Keratinocyte (primary cell): Measurements from ENCODE around the gene LDB2.

Experiments used
- EZH2 ChIP-seq: IDR thresholded peaks from one replicate; pipeline ENCODE4 v1.6.1; 2012; ENCODE audit warnings: inconsistent platforms, mild to moderate bottlenecking, low read length, moderate library complexity
- TF ChIP-seq, protein P1 (sequence below), 3 experiments: IDR thresholded peaks in 1 of 3; conservative IDR thresholded peaks in 1 of 3; optimal IDR thresholded peaks in 1 of 3; 2 replicates in 2 of 3; 3 replicates in 1 of 3; pipeline versions ENCODE3 to v1.5.1; 2011; ENCODE audit warnings: low read length in 3 of 3, mild to moderate bottlenecking in 3 of 3, moderate library complexity in 2 of 3, control low read depth in 1 of 3, inconsistent platforms in 1 of 3; ENCODE audit not compliant: insufficient read depth in 2 of 3; ENCODE audit errors: extremely low read depth in 1 of 3

DNA sequence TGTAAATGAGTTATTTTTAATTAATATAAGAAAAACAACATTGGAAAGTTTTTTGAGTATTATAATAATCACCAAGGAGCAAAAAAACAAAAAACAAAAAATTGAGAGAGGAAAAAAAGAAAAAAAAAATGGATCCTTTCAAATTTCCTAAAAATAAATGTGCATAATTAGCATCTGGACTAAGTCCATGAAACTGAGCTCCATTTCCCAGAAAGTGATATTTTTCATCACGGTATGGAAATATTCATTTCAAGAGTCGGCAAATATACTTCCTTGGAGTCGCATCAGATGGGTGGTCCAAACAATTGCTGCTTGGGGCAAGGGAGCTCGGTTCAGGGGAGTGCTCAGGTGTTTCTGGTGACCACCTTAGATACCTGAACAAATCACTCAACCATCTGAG lies 305.1 kb downstream of the LDB2 start:
- TF ChIP-seq EZH2, result no peak
- TF ChIP-seq, protein P1, sequence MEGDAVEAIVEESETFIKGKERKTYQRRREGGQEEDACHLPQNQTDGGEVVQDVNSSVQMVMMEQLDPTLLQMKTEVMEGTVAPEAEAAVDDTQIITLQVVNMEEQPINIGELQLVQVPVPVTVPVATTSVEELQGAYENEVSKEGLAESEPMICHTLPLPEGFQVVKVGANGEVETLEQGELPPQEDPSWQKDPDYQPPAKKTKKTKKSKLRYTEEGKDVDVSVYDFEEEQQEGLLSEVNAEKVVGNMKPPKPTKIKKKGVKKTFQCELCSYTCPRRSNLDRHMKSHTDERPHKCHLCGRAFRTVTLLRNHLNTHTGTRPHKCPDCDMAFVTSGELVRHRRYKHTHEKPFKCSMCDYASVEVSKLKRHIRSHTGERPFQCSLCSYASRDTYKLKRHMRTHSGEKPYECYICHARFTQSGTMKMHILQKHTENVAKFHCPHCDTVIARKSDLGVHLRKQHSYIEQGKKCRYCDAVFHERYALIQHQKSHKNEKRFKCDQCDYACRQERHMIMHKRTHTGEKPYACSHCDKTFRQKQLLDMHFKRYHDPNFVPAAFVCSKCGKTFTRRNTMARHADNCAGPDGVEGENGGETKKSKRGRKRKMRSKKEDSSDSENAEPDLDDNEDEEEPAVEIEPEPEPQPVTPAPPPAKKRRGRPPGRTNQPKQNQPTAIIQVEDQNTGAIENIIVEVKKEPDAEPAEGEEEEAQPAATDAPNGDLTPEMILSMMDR (optimal IDR thresholded peaks at IDR 0.05 in 1 of 3, IDR thresholded peaks at IDR 0.05 in 1 of 3, conservative IDR thresholded peaks at IDR 0.05 in 1 of 3; ENCODE audit: extremely low read depth in 1 of 3, insufficient read depth in 2 of 3, low read length in 3 of 3), result no peak
